ENCODE data around the gene BCR. TPM values are rescaled to one million over a fixed set of nuclear protein-coding genes. Genes with fewer than 3 reads are reported as not detected.

Gene BCR
- total RNA-seq, 4 donors from 2014 or later: 72.8 to 87.8 (median 79.3) TPM

DNA sequence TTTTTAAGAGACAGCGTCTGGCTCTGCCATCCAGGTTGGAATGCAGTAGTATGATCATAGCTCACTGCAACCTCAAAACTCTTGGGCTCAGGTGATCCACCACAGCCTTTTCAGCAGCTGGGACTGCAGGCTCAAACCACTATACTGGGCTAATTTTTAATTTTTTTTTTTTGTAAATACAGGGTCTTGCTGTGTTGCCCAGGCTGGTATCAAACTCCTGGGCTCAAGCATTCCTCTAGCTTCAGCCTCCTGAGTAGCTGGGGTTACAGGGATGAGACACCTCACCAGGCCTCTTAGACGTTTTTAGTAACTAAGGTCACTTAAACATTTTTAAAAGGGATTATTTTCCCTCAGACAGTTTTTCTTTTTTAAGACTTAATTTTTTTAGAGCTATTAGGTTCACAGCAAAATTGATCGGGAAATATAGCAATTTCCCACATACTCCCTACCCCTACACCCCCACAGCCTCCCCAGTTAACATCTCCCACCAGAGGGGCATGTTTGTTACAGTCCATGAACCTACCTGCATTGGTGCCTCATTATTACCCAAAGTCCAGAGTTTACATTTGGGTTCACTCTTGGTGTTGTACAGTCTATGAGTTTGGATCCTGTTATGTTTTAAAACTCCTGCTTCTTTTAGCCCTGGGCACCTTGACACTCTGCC, 3.9 kb downstream of the BCR start:
- no peaks in the 10 kb centered on the region for H3K9me3 ChIP-seq
- H3K4me1 ChIP-seq: peaks cover 48% of the 10 kb centered on the region
- TF ChIP-seq POLR2AphosphoS5 (IDR thresholded peaks at IDR 0.05): no peak
- no peak for TF ChIP-seq EP300 (IDR thresholded peaks at IDR 0.05)
- TF ChIP-seq, protein P1, sequence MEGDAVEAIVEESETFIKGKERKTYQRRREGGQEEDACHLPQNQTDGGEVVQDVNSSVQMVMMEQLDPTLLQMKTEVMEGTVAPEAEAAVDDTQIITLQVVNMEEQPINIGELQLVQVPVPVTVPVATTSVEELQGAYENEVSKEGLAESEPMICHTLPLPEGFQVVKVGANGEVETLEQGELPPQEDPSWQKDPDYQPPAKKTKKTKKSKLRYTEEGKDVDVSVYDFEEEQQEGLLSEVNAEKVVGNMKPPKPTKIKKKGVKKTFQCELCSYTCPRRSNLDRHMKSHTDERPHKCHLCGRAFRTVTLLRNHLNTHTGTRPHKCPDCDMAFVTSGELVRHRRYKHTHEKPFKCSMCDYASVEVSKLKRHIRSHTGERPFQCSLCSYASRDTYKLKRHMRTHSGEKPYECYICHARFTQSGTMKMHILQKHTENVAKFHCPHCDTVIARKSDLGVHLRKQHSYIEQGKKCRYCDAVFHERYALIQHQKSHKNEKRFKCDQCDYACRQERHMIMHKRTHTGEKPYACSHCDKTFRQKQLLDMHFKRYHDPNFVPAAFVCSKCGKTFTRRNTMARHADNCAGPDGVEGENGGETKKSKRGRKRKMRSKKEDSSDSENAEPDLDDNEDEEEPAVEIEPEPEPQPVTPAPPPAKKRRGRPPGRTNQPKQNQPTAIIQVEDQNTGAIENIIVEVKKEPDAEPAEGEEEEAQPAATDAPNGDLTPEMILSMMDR (IDR thresholded peaks at IDR 0.05): no peak
- no peak for TF ChIP-seq POLR2A (IDR thresholded peaks at IDR 0.05)
- peak overlapping the region; percentile 66 for H3K4me3 ChIP-seq
- H3K27ac ChIP-seq: no peak overlapping the region
- 66% methylated on average over 3 of the region's 3 CpGs for WGBS
- H3K36me3 ChIP-seq: no peaks in the 10 kb centered on the region
- no peak for DNase-seq (ENCODE audit: low spot score in 2 of 2)
- H3K27me3 ChIP-seq: no peaks in the 10 kb centered on the region

DNA sequence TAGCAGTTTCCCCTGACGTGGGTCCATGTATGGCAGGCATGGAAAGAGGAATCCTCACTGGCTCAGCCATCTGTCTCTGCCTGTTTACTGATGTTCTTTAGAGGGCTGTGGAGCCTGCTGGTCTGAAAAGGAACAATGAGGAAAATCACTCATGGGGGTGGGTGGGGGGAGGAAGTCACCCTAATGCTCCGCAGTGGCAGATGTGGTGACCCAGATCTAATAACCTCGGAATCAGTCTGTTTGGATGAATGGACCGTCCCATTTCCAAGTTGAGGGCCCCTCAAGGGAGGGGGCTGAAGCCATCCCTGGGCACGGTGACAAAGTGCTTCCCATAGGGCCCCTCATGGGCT, 4.4 kb downstream of the BCR start:
- H3K9me3 ChIP-seq: no peaks in the 10 kb centered on the region
- TF ChIP-seq POLR2AphosphoS5 (IDR thresholded peaks at IDR 0.05) (no peak), POLR2A (IDR thresholded peaks at IDR 0.05) (no peak)
- TF ChIP-seq, protein P1 (IDR thresholded peaks at IDR 0.05): no peak
- no peak for DNase-seq (ENCODE audit: low spot score in 2 of 2)
- H3K36me3 ChIP-seq: no peaks in the 10 kb centered on the region
- H3K4me3 ChIP-seq: no peak overlapping the region
- no peak overlapping the region for H3K27ac ChIP-seq
- H3K4me1 ChIP-seq: peaks cover 43% of the 10 kb centered on the region
- H3K27me3 ChIP-seq: no peaks in the 10 kb centered on the region
- WGBS: 69% methylated on average over 4 of the region's 5 CpGs

DNA sequence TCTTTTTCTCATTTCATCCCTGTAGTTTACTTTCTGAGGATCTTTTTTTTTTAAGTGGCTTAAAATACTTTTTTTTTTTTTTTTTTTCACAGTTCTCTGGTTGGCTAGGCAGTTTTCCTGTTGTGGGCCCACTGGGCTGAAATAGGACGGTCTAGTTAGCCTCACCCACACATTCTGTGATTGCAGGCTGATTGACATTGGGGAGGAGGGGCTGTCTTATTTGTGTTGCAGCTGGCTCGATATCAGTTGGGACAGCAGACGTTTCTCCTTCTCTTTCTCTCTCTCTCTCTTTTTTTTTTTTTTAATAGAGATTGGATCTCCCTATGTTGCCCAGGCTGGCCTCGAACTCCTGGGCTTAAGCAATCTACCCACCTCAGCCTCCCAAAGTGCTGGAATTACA, 6.9 kb downstream of the BCR start:
- Histone ChIP-seq H3K4me3 (no peak overlapping the region), H3K36me3 (no peaks in the 10 kb centered on the region), H3K9me3 (no peaks in the 10 kb centered on the region), H3K27ac (no peak overlapping the region), H3K27me3 (no peaks in the 10 kb centered on the region), H3K4me1 (peaks cover 34% of the 10 kb centered on the region)
- WGBS: 70% methylated on average over 4 of the region's 4 CpGs
- no peak for TF ChIP-seq POLR2A (IDR thresholded peaks at IDR 0.05)
- TF ChIP-seq POLR2AphosphoS5 (IDR thresholded peaks at IDR 0.05): no peak
- TF ChIP-seq EP300 (IDR thresholded peaks at IDR 0.05): no peak
- TF ChIP-seq, protein P1 (IDR thresholded peaks at IDR 0.05): no peak
- no peak for DNase-seq (ENCODE audit: low spot score in 2 of 2)

DNA sequence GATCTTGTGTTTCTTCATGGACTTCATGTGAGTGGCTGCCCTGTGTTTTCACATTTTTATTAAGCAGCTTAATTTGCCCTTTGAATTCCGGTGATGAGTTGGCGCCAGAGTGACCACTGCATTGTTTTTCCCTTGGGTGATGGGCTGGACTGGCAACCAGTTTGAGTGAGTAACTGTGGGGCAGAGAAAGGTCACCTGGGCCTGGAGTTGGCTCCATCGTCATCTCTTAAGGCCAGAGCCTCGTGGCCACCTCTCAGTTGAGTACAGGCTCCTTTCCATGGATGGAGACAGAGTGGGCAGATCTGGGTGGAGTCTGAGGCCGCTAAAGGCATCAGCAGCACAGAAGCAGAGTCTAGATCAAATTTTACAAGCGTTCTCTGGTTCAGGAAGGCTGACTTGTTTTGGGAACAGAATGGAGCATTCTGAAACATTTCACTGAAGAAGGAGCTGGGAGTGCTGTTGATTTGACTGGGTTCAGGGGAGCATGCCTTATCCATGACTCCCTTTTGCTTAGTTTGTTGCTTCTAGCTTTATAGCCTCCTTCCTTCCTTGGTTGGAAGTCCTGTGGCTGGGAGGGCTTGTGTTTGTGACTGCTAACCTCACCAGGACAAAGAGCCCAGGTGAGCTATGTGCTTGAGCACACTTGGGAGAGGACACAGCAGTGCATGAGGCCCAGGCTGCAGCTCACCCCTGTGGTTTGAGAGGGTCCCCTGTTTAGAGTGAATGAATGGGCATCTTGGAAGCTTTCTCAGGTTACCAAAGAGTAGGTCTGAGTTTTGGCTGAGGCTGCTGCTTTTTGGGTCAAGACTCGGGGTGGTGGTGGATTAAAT, 7.8 kb downstream of the BCR start:
- no peaks in the 10 kb centered on the region for H3K9me3 ChIP-seq
- H3K4me1 ChIP-seq: peaks cover 34% of the 10 kb centered on the region
- 88% methylated on average over 7 of the region's 7 CpGs for WGBS
- no peak overlapping the region for H3K27ac ChIP-seq
- no peak overlapping the region for H3K4me3 ChIP-seq
- H3K36me3 ChIP-seq: no peaks in the 10 kb centered on the region
- no peaks in the 10 kb centered on the region for H3K27me3 ChIP-seq
- no peak for DNase-seq (ENCODE audit: low spot score in 2 of 2)
- no peak for TF ChIP-seq EP300 (IDR thresholded peaks at IDR 0.05)
- TF ChIP-seq POLR2A (IDR thresholded peaks at IDR 0.05): no peak
- TF ChIP-seq, protein P1 (IDR thresholded peaks at IDR 0.05): no peak
- TF ChIP-seq POLR2AphosphoS5 (IDR thresholded peaks at IDR 0.05): no peak

DNA sequence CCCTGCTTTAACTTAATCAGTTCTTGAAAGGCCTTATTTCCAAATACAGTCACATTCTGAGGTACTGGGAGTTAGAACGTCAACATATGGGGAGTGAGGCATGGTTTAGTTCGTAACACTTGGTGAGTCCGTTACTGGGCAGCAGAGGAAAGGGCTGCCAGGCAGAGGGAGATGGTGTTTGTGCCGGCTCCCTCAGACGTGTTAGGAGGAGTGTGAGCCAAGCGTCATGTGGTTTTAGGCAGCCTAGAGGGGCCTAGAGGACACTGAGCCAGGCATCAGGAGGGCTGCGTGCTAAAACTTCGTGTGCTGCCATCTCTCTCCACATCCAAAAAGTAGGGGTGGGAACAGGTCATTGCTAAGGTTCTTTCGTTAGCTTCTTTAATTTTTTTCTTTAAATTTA, 10.2 kb downstream of the BCR start:
- Histone ChIP-seq H3K36me3 (no peaks in the 10 kb centered on the region), H3K4me3 (no peak overlapping the region), H3K9me3 (no peaks in the 10 kb centered on the region), H3K4me1 (peaks cover 28% of the 10 kb centered on the region), H3K27ac (no peak overlapping the region), H3K27me3 (no peaks in the 10 kb centered on the region)
- TF ChIP-seq POLR2AphosphoS5 (IDR thresholded peaks at IDR 0.05): no peak
- TF ChIP-seq POLR2A (IDR thresholded peaks at IDR 0.05): no peak
- TF ChIP-seq, protein P1 (IDR thresholded peaks at IDR 0.05): no peak
- no peak for TF ChIP-seq EP300 (IDR thresholded peaks at IDR 0.05)
- no peak for DNase-seq (ENCODE audit: low spot score in 2 of 2)
- WGBS: 92% methylated on average over 9 of the region's 9 CpGs

All from suprapubic skin (tissue), 4 donors.